DMS 273 treated with DMSO at 0.1 percent for 48 hours (cell line): ENCODE measurements around the gene RIOX2.

Experiments
- DNase-seq: peaks from one replicate; lab custom pipeline; 2025; lab: John Stamatoyannopoulos, UW

RIOX2 gene

DNA sequence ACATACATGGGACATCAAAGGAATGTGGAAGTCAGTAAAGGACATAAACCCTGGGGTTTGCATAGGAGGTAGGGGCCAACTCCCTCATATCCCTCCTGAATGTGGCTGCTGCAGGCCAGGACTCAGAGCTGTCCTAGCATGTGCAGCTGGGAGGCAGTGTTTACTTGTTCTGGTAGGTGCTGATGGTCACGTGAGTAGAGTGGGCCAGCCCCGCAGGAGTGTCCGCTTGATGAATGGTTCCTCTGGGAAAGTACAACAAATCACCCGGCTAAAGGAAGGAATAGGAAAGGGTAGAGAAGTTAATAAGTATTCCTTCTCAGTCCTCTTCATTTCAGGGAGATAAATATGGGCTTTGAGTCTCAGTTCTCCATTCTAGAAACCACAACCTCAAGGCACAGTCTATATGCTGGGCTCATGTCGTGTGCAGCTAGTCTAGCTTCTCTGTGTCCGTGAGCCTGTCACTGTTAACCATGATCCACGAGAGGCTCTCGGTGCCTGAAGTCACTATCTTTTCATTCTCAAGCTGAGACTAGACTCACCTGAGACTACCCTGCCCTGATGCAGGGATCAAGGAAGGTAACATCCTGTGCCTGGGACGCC lies 17.9 kb downstream of the RIOX2 start:
- DNase-seq, result no peak

- no peak for DNase-seq
Observed at GRCh38 chr3:97952872-97953271, 19.4 kb downstream of the RIOX2 start.

DNA sequence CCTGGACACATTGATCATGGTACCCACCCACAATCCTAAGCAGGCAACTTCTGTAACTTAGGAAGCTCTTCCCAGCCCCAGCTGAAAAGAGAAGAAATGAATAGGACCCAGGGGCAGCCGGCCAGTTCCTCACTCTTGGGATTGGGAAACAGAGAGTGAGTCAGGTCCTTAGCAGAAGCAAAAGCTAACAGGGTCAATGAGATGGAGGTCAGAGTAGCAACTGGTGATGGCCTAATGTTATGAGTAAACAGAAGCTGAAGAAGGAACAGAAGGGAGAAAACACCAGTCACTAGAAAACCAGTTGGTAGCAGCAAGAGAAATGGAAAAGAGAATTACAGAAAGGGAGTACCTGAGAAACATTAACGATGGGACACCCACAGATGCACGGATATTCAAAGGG lies 20.0 kb downstream of the RIOX2 start:
- no peak for DNase-seq

- no peak for DNase-seq
Observed at GRCh38 chr3:97950360-97950759, 21.9 kb downstream of the RIOX2 start.

- peak; percentile 88 for DNase-seq
Observed at GRCh38 chr3:97949743-97950142, 22.5 kb downstream of the RIOX2 start.

- DNase-seq, result peak; percentile 53
Observed at GRCh38 chr3:97949110-97949485, 23.1 kb downstream of the RIOX2 start.

GRCh38 chr3:97948351-97949109 lies 23.7 kb downstream of the RIOX2 start:
- no peak for DNase-seq

GRCh38 chr3:97942801-97943546 lies 29.3 kb downstream of the RIOX2 start:
- no peak for DNase-seq

- DNase-seq, result no peak
Observed at GRCh38 chr3:97940034-97940433, 32.2 kb downstream of the RIOX2 start.

DNA sequence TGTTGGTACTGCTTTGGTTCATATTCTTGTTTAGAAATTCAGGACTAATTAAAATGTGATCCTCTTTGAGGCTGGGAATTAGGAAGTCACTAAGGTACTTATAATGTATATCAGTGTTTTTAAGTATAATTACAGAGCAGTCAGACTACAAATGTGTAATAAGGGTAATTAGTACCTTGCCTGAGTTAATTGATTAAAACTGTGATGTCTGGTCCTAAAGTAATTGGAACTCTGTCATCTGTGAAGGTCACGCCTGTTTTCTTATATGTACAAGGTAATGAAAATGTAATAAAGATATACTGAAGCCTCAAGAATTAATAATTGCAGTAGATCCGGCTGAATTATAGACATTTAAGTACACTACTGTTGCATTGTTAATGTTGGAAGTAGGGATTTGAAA lies 32.8 kb downstream of the RIOX2 start:
- DNase-seq, result no peak

DNA sequence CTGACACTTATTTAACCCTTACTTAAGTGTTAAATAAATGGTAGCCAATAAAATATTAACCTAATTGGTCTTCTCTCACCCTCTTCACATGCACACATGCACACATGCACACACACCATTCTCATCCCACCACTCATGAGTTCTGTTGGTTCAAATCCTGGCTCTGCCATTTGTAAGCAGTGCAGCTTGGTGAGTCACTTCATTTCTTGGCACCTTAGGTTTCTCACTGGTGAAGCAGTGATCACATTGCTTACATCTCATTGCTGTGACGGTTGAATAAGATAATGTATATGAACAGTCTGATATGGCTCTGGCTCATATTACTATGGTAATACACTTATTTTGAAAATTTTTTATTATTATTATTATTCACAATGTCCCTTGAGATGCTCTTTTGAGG lies 33.8 kb downstream of the RIOX2 start:
- DNase-seq, result no peak

DNA sequence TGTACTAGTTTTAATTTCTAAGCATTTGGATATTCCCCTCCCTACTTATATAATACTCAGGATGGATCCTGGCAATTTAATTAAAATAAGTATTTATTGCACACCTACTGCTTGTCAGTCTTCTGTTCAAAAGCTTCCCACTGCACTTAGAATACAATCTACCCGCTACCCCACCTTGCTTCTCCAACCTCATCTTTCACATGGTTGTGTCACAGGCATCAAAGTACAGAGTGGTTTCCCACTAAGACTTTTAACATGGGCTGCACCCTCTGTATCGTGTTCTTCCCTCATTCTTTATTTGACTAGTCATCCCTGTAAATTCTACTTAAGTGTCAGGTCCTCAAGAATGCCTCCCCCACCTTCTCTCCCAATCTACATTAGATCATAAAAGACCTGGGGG lies 35.0 kb downstream of the RIOX2 start:
- DNase-seq, result no peak

GRCh38 chr3:97935842-97936241 lies 36.4 kb downstream of the RIOX2 start:
- DNase-seq, result no peak

DNA sequence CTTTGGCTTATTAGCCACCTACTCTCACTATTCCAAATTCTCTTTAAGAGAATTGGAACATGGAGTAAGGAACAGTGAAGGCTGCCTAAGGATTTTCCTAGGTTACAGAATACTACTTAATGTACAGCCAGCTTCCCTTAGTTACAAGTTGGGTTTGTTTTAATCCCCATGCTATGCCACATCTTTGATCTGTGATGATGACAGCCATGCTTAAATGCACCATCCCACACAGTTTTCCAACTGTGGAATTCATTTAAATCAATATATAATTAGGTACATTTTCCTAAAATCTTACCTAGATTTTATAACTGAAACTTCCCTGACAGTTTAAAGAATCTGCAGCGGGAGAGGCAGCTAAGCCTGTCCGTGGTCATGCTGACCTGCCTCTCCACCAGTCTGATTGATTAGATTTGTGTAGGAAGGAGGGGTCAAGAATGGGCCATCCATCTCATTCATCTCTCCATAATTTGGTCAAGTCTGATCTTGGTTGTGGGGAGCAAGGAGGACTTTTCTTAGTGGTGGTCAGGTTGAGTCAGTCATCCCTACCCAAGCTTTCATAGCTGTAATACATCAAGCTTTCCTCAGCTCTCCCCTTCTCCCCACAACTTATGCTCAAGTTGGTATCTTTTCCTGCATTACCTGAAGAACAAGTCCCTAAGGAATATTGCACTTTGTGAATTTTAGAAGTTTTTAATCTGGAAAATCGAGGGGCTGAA lies 37.1 kb downstream of the RIOX2 start:
- DNase-seq, result no peak

- no peak for DNase-seq
Observed at GRCh38 chr3:97932387-97932801, 39.8 kb downstream of the RIOX2 start.

DNA sequence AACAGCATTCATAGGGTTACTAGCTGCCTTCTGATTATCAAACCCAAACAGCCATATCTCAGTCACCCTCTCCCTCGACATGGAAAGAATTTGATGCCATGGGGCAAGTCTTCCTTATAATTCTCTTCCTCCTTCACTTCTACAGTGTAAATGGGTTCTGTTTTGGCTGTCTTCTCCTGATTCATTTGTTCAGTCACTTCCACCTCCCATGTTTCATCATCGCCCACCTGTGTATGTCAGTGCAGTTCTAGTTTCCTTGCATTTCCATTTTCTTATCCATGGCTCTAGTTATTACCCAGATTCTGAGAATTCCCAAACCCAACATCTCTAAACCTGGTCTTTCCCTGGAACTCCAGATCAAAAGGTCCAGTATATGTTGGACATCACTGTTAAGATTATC lies 41.0 kb downstream of the RIOX2 start:
- DNase-seq, result no peak

GRCh38 chr3:97930018-97930417 lies 42.2 kb downstream of the RIOX2 start:
- peak; percentile 83 for DNase-seq

GRCh38 chr3:97928986-97929385 lies 43.2 kb downstream of the RIOX2 start:
- no peak for DNase-seq

GRCh38 chr3:97927704-97928103 lies 44.5 kb downstream of the RIOX2 start:
- peak; percentile 70 for DNase-seq

DNA sequence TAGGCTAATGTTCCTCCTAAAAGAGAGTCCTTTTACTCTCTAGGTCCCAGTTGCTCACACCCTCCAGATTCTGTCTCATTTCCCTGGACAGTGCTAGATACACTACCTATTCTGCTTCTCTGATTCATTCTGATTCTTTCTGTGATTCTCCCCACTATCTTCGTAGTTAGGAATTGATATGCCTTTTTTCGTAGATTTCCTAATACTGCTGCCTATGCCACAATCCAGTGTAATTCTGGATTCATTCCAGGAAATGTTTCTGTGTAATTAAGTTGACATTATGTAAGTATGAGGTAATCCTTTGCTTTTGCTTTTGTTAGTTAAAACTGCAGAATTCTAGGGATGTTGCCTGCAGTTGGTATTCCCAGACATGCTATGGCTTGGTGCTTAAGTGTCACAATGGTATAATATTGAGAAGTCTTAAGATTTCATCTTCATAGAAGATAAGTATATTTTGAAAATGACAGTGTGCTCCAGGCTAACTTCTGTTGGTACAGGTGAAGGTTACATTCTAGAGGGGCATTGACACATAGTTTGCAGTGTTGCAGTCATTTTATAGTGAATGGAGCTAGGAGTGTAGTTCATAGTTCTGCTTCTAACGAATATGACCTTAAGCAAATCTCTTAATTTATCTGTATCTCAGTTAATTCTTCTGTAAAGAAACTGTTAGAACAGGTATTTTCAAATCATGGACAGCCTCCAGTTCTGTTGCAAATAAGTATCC lies 54.3 kb downstream of the RIOX2 start:
- no peak for DNase-seq

DNA sequence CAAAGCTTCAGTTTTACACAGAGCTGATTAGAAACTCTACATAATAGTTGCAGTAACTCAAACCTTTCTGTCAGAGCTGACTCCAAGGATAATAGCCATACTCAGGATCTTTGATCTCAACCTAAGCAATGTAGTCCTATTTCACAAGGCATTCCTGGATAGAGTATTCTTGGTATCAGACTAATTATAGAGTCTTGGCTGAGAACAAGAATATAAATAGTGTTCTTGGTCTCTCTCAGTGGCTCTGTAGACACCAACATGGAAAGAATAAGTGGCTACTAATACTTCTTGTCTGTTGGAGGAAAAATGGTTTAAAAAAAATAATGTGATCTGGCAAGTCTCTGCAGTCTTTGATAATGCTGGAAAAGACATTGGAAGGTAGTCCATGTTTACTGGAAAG lies 55.7 kb downstream of the RIOX2 start:
- no peak for DNase-seq

DNA sequence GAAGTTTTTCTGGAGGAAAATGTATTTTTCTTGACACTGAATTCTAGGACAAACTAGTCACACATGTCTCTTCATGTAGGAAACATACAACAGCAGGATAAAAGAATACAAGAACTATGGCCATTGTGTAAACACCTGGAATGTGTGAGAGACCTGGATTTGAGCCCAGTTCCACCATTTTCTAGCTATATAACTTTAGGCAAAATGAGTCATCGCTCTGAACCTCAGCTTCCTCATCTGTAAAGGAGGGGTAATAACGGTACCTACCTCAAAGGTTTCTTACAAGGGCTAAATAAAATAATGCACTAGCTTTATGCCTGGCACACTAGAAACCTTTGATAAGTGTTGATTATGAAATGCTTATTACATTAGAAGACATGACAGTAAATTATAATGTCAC lies 57.8 kb downstream of the RIOX2 start:
- no peak for DNase-seq
